Activated naive CD4-positive, alpha-beta T cell treated with anti-CD3 and anti-CD28 coated beads, Interleukin-2, amount 10 ng/mL, durations not matched to agents 7 days and 5 days (primary cell): ENCODE data around the gene SLC44A5.
"Not testable (repeated sequence)": the region's sequence is repeated elsewhere in the genome, so short reads cannot be mapped to it uniquely, and the experiment has no call there.

Experiments used
- CTCF ChIA-PET: fragments of 350-600 bp; sonication (Branson Sonifier 250); formaldehyde crosslinking; loops from one replicate; lab custom pipeline; 2021; ENCODE audit warnings: antibody characterized with exemption; lab: Charles Lee
- DNase-seq: peaks from one replicate; pipeline ENCODE4 v3.0.0-alpha.2; 2020
- H3K27ac Mint-ChIP-seq: one replicate; pipeline ENCODE4 v1.8.0; 2021; ENCODE audit warnings: mild to moderate bottlenecking, moderate library complexity, mixed read lengths
- H3K27me3 Mint-ChIP-seq: one replicate; pipeline ENCODE4 v1.8.0; 2021; ENCODE audit warnings: mild to moderate bottlenecking, mixed read lengths
- H3K36me3 Mint-ChIP-seq: one replicate; pipeline ENCODE4 v1.8.0; 2021; ENCODE audit warnings: mixed read lengths
- H3K4me1 Mint-ChIP-seq: one replicate; pipeline ENCODE4 v1.8.0; 2021; ENCODE audit warnings: mixed read lengths
- H3K4me3 Mint-ChIP-seq: one replicate; pipeline ENCODE4 v1.8.0; 2021; ENCODE audit warnings: mild to moderate bottlenecking, moderate library complexity, mixed read lengths
- H3K9me3 Mint-ChIP-seq: one replicate; pipeline ENCODE4 v1.8.0; 2021; ENCODE audit warnings: mixed read lengths

The SLC44A5 gene

GRCh38 chr1:75482951-75483350 lies 128.0 kb downstream of the SLC44A5 start:
- CTCF ChIA-PET = no interaction called here
- no peak for DNase-seq
- Mint-ChIP-seq H3K36me3 (no peaks in the 10 kb centered on the region), H3K27me3 (no peaks in the 10 kb centered on the region), H3K9me3 (peaks cover 7% of the 10 kb centered on the region), H3K4me3 (no peak overlapping the region), H3K4me1 (no peaks in the 10 kb centered on the region), H3K27ac (no peak overlapping the region)

- CTCF ChIA-PET = interaction anchor here (0.6 kb wide), 1 partner anchor 94 kb away, joined by 3 read pairs; no protein-coding TSS in a partner anchor
Observed at GRCh38 chr1:75476486-75476885, 134.4 kb downstream of the SLC44A5 start.

GRCh38 chr1:75475696-75476095 lies 135.2 kb downstream of the SLC44A5 start:
- CTCF ChIA-PET = no interaction called here
- DNase-seq = no peak
- Mint-ChIP-seq H3K27me3 (no peaks in the 10 kb centered on the region), H3K4me1 (no peaks in the 10 kb centered on the region), H3K4me3 (no peak overlapping the region), H3K9me3 (peaks cover 2% of the 10 kb centered on the region), H3K27ac (no peak overlapping the region), H3K36me3 (no peaks in the 10 kb centered on the region)

More at GRCh38 chr1:75476486-75476885, 134.4 kb downstream of the SLC44A5 start:
- DNase-seq, H3K27me3 Mint-ChIP-seq, H3K27ac Mint-ChIP-seq, H3K36me3 Mint-ChIP-seq, H3K4me1 Mint-ChIP-seq, H3K4me3 Mint-ChIP-seq, H3K9me3 Mint-ChIP-seq: not testable (repeated sequence)

DNA sequence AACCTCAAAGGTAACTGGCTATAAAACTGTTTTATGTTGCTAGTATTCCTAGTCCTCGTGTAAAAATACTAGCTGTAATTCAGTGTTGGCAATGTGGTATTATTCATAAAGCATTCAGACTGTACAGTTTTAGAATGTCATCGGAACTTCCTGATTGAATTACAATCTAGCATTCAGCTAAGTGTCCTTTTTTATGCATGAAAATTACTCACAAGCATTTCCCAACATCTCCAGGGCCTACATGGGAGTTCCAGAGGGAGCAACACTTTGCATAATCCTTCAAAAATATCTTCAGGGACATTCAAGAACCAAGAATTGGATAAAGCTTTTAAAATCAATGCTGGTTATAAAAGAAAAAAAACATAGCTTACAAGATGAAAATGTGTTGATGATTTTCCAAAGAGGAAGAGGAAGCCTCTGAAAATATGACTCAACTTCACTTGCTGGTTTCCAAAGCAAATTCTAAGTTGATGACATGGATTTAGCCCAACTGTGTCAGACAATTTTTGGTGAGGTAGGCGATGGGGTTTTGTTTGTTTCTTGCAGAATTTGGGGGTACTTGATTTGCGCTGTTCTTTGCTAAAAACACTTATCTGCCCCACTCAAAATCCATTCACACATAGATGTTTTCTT lies 137.8 kb downstream of the SLC44A5 start:
- no peaks in the 10 kb centered on the region for H3K36me3 Mint-ChIP-seq

DNA sequence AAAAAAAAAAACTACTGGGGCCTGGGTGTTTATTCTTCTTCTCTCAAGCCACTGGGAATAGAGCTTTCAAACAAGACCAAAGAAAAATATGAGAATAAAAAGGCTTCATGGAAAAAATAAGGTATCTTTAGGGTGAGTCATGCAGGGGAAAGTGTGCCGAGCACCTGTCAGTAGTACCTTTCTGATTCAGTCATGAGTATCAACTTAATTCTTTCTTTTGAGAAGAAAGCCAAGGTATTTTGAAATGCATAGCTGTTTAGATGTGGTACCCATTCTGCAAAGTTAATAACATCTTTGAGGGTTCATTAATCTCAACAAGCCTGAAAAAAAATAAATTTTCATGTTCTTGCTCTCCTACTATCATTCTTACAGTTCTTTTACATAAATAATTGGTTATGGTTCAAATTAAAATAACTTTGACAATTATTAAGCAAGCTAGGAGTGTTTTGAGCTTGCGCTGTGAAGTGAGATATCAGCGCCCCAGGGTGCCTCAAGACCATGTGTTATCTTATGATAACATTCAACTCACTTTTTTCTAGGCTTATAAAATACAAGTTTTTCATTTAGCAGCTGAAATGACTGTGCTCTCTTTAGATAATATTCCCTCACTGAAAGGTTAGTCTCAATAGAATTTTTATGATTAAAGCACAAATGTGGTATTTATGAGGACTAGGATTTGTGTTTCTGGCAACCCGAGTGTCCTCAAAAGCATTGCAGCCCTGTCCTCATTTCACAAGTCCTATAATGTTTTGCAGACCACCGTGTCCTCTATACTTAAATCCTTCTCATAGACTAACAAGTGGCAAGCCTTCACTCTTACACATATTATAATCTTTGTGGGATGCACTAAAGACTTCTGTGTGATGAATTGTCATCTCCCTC lies 138.6 kb downstream of the SLC44A5 start:
- no peaks in the 10 kb centered on the region for H3K4me1 Mint-ChIP-seq
- H3K9me3 Mint-ChIP-seq = no peaks in the 10 kb centered on the region
- DNase-seq = no peak
- no peaks in the 10 kb centered on the region for H3K36me3 Mint-ChIP-seq
- CTCF ChIA-PET = no interaction called here
- H3K27ac Mint-ChIP-seq = no peak overlapping the region
- H3K27me3 Mint-ChIP-seq = no peaks in the 10 kb centered on the region
- no peak overlapping the region for H3K4me3 Mint-ChIP-seq

More for the DNA sequence above, 137.8 kb downstream of the SLC44A5 start:
- no peak for DNase-seq
- no peak overlapping the region for H3K4me3 Mint-ChIP-seq
- CTCF ChIA-PET = no interaction called here
- no peaks in the 10 kb centered on the region for H3K27me3 Mint-ChIP-seq
- H3K4me1 Mint-ChIP-seq = no peaks in the 10 kb centered on the region
- no peaks in the 10 kb centered on the region for H3K9me3 Mint-ChIP-seq
- no peak overlapping the region for H3K27ac Mint-ChIP-seq

- no peaks in the 10 kb centered on the region for H3K4me1 Mint-ChIP-seq
- CTCF ChIA-PET = no interaction called here
Observed at GRCh38 chr1:75471252-75471651, 139.7 kb downstream of the SLC44A5 start.

DNA sequence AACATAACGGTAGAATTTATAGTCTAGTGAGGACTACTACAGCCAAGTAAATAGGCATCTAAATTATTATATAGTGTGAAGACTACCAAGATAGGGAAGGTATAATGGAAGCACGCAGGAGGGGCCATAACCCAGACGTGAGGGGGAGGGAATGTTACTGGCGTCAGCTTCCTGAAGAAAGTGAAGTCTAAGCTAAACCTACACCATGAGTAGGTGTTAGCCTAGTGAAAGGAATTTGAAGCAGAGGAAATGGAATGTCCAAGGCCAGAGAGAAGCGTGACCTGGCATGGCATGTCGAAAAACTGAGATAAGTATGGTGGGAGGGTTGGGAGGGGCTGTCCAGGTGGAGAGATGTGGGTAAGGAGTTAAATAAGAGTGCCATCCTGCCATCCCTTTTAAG lies 140.5 kb downstream of the SLC44A5 start:
- DNase-seq = no peak
- CTCF ChIA-PET = no interaction called here
- H3K4me1 Mint-ChIP-seq = no peaks in the 10 kb centered on the region
- H3K27me3 Mint-ChIP-seq = no peaks in the 10 kb centered on the region
- H3K9me3 Mint-ChIP-seq = no peaks in the 10 kb centered on the region
- no peaks in the 10 kb centered on the region for H3K36me3 Mint-ChIP-seq
- no peak overlapping the region for H3K27ac Mint-ChIP-seq
- H3K4me3 Mint-ChIP-seq = no peak overlapping the region

More at GRCh38 chr1:75471252-75471651, 139.7 kb downstream of the SLC44A5 start:
- Mint-ChIP-seq H3K27ac (no peak overlapping the region), H3K36me3 (no peaks in the 10 kb centered on the region), H3K27me3 (no peaks in the 10 kb centered on the region), H3K4me3 (no peak overlapping the region), H3K9me3 (no peaks in the 10 kb centered on the region)
- DNase-seq = no peak

GRCh38 chr1:75469586-75470173 lies 141.2 kb downstream of the SLC44A5 start:
- no peaks in the 10 kb centered on the region for H3K4me1 Mint-ChIP-seq
- no peak overlapping the region for H3K4me3 Mint-ChIP-seq
- H3K27me3 Mint-ChIP-seq = no peaks in the 10 kb centered on the region
- no peaks in the 10 kb centered on the region for H3K9me3 Mint-ChIP-seq
- DNase-seq = no peak
- no peaks in the 10 kb centered on the region for H3K36me3 Mint-ChIP-seq
- no peak overlapping the region for H3K27ac Mint-ChIP-seq
- CTCF ChIA-PET = no interaction called here

- no peaks in the 10 kb centered on the region for H3K4me1 Mint-ChIP-seq
- no peaks in the 10 kb centered on the region for H3K36me3 Mint-ChIP-seq
- no peak for DNase-seq
- H3K9me3 Mint-ChIP-seq = no peaks in the 10 kb centered on the region
- no peak overlapping the region for H3K27ac Mint-ChIP-seq
- CTCF ChIA-PET = no interaction called here
- no peak overlapping the region for H3K4me3 Mint-ChIP-seq
- H3K27me3 Mint-ChIP-seq = no peaks in the 10 kb centered on the region
Observed at GRCh38 chr1:75461808-75462325, 149.0 kb downstream of the SLC44A5 start.

GRCh38 chr1:75449998-75450397 lies 160.9 kb downstream of the SLC44A5 start:
- H3K4me1 Mint-ChIP-seq = no peaks in the 10 kb centered on the region
- H3K27me3 Mint-ChIP-seq = no peaks in the 10 kb centered on the region
- no peak overlapping the region for H3K27ac Mint-ChIP-seq
- CTCF ChIA-PET = interaction anchor here (1.0 kb wide), 1 partner anchor 678 kb away, joined by 4 read pairs; no protein-coding TSS in a partner anchor
- no peaks in the 10 kb centered on the region for H3K36me3 Mint-ChIP-seq
- H3K9me3 Mint-ChIP-seq = no peaks in the 10 kb centered on the region
- no peak for DNase-seq
- no peak overlapping the region for H3K4me3 Mint-ChIP-seq

DNA sequence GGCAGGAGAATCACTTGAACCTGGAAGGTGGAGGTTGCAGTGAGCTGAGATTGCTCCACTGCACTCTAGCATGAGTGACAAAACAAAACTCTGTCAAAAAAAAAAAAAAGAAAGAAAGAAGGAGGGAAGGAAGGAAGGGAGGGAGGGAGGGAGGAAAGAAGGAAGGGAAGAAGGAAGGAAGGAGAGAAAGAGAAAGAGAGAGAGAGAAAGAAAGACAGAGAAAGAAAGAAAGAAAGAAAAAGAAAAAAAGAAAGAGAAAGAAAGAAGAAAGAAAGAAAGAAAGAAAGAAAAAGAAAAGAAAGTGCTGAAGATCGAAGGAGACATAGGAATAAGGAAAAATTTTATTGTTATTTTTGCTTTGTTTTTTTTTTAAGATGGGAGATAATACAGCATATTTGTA lies 166.7 kb downstream of the SLC44A5 start:
- Mint-ChIP-seq H3K27me3 (no peaks in the 10 kb centered on the region), H3K4me3 (no peak overlapping the region), H3K4me1 (no peaks in the 10 kb centered on the region), H3K9me3 (no peaks in the 10 kb centered on the region), H3K36me3 (no peaks in the 10 kb centered on the region), H3K27ac (no peak overlapping the region)
- CTCF ChIA-PET = no interaction called here
- no peak for DNase-seq

- Mint-ChIP-seq H3K27me3 (no peaks in the 10 kb centered on the region), H3K4me1 (no peaks in the 10 kb centered on the region), H3K4me3 (no peak overlapping the region), H3K9me3 (no peaks in the 10 kb centered on the region), H3K27ac (no peak overlapping the region), H3K36me3 (no peaks in the 10 kb centered on the region)
- CTCF ChIA-PET = no interaction called here
- no peak for DNase-seq
Observed at GRCh38 chr1:75440274-75440673, 170.6 kb downstream of the SLC44A5 start.

GRCh38 chr1:75438355-75438754 lies 172.6 kb downstream of the SLC44A5 start:
- Mint-ChIP-seq H3K27ac (no peak overlapping the region), H3K27me3 (no peaks in the 10 kb centered on the region), H3K9me3 (no peaks in the 10 kb centered on the region), H3K4me3 (no peak overlapping the region), H3K4me1 (no peaks in the 10 kb centered on the region), H3K36me3 (no peaks in the 10 kb centered on the region)
- DNase-seq = no peak
- CTCF ChIA-PET = no interaction called here

DNA sequence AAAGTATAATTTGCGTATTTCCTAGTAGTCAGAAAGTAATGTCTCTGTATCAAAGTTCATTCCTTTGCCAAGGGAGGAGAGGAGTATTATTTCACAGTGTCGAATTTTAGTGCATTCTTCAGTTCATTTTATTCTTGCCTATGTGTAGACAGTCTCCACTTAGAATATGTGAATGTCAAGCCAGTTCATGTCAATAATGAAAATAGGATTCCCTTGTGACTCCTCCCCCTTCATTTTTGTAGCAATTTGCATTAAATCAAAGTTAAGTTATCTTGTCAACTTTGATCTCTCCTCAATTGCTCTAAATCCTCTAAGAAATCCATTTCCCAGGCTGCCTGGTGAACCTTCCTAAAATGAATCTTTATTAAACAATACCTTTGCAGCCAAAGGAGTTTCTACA lies 179.1 kb downstream of the SLC44A5 start:
- H3K4me1 Mint-ChIP-seq = no peaks in the 10 kb centered on the region
- no peak for DNase-seq
- no peaks in the 10 kb centered on the region for H3K9me3 Mint-ChIP-seq
- no peak overlapping the region for H3K27ac Mint-ChIP-seq
- H3K4me3 Mint-ChIP-seq = no peak overlapping the region
- no peaks in the 10 kb centered on the region for H3K36me3 Mint-ChIP-seq
- H3K27me3 Mint-ChIP-seq = no peaks in the 10 kb centered on the region
- CTCF ChIA-PET = no interaction called here
